LNCaP clone FGC (cell line): ENCODE results near the gene KRTAP4-1.
"Not testable (repeated sequence)": the region's sequence is repeated elsewhere in the genome, so short reads cannot be mapped to it uniquely, and the experiment has no call there.

ENCODE experiments used
- DNase-seq: peaks from one replicate; pipeline ENCODE4 v3.0.0-alpha.2; 2011; ENCODE audit warnings: low read depth
- H3K4me3 ChIP-seq: 2 replicates; pipeline ENCODE4 v1.5.1; 2011; ENCODE audit warnings: mild to moderate bottlenecking, low read depth, low read length, control low read depth
- TF ChIP-seq, protein P1 (sequence below): IDR thresholded peaks from 2 replicates; pipeline ENCODE4 v1.5.1; 2012; ENCODE audit warnings: mild to moderate bottlenecking; ENCODE audit not compliant: control insufficient read depth, insufficient read depth; ENCODE audit errors: extremely low read depth

Gene KRTAP4-1

DNA sequence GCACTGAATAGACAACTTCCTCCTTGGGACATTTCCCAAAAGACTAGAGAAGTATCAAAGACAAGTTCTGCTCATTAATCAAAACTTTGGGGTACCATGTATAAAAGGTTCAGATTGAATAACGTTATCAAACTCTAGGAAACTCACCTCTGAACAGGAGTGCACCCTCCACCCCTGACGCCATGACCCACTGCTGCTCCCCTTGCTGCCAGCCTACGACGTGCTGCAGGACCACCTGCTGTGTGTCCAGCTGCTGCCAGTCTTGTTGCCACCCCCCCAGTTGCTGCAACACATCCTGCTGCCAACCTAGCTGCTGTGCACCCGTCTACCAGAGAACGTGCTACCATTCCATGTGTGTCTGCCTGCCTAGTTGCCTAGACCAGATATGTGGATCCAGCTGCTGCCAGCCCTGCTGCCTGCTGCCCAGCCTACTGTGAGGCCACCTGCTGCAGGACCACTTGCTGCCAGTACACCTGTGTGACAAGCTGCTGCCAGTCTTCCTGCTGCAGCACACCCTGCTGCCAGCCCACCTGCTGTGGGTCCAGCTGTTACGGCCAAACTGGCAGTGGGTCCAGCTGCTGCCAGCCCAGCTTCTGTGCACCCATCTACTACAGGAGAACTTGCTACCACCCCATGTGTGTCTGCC lies 27.9 kb upstream of the KRTAP4-1 start:
- TF ChIP-seq, protein P1, sequence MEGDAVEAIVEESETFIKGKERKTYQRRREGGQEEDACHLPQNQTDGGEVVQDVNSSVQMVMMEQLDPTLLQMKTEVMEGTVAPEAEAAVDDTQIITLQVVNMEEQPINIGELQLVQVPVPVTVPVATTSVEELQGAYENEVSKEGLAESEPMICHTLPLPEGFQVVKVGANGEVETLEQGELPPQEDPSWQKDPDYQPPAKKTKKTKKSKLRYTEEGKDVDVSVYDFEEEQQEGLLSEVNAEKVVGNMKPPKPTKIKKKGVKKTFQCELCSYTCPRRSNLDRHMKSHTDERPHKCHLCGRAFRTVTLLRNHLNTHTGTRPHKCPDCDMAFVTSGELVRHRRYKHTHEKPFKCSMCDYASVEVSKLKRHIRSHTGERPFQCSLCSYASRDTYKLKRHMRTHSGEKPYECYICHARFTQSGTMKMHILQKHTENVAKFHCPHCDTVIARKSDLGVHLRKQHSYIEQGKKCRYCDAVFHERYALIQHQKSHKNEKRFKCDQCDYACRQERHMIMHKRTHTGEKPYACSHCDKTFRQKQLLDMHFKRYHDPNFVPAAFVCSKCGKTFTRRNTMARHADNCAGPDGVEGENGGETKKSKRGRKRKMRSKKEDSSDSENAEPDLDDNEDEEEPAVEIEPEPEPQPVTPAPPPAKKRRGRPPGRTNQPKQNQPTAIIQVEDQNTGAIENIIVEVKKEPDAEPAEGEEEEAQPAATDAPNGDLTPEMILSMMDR, result no peak
- no peak for DNase-seq
- H3K4me3 ChIP-seq, result no peak overlapping the region

- H3K4me3 ChIP-seq, result no peak overlapping the region
- TF ChIP-seq, protein P1, result no peak
- DNase-seq, result peak; percentile 73
Observed at GRCh38 chr17:41211845-41212466, 27.2 kb upstream of the KRTAP4-1 start.

GRCh38 chr17:41199421-41200078 lies 14.8 kb upstream of the KRTAP4-1 start:
- DNase-seq, result peak; percentile 45
- H3K4me3 ChIP-seq, result no peak overlapping the region
- TF ChIP-seq, protein P1, result no peak

GRCh38 chr17:41196068-41196467 lies 11.4 kb upstream of the KRTAP4-1 start:
- TF ChIP-seq, protein P1, result no peak
- DNase-seq, result no peak
- no peak overlapping the region for H3K4me3 ChIP-seq

GRCh38 chr17:41190328-41190727 lies 5.6 kb upstream of the KRTAP4-1 start:
- DNase-seq, result no peak

GRCh38 chr17:41189837-41190318 lies 5.2 kb upstream of the KRTAP4-1 start, which contains the start of gene KRTAP9-1:
Gene KRTAP9-1 (plus strand): TSS chr17:41189887. CDS start chr17:41189887, 0 bp downstream.
- not testable (repeated sequence) for H3K4me3 ChIP-seq, DNase-seq

More at GRCh38 chr17:41190328-41190727, 5.6 kb upstream of the KRTAP4-1 start:
- no peak overlapping the region for H3K4me3 ChIP-seq
- TF ChIP-seq, protein P1, result no peak

GRCh38 chr17:41186872-41187271 lies 2.2 kb upstream of the KRTAP4-1 start:
- DNase-seq, result no peak
- TF ChIP-seq, protein P1, result no peak
- no peak overlapping the region for H3K4me3 ChIP-seq
